K562 (cell line): ENCODE measurements around the gene DGKE. TPM values are rescaled to one million over a fixed set of nuclear protein-coding genes. Genes with fewer than 3 reads are reported as not detected.

Experiments
- ATAC-seq: fragments of 200-7000 bp; cut with Tn5 transposase; 3 replicates; pipeline ENCODE4 v1.9.1; 2020; ENCODE audit warnings: moderate library complexity
- BruUV-seq: library from RNA; stranded (reverse); fragments of 400-500 nt; replicated peaks from 2 replicates; lab custom pipeline; 2021; lab: Mats Ljungman, UMichigan
- CTCF ChIA-PET: fragments of 300-600 bp; formaldehyde crosslinking; extraction: SDS; loops from one replicate; lab custom pipeline; 2021; ENCODE audit warnings: low intra/inter-chr PET ratio; lab: Yijun Ruan, JAX
- POLR2A ChIA-PET: fragments of 300-600, 350-650 bp; sonication (Branson Sonifier 250); formaldehyde crosslinking; extraction: SDS; loops from one replicate; lab custom pipeline; 2021; ENCODE audit warnings: antibody characterized with exemption, inconsistent platforms; lab: Yijun Ruan, JAX
- DNase-seq, 4 experiments: peaks; one replicate each; pipeline versions ENCODE4 v3.0.0 to v3.0.0-alpha.2; 2011 to 2018; ENCODE audit warnings: low spot score in 3 of 4, mixed read lengths in 3 of 4; ENCODE audit errors: extremely low read depth in 1 of 4
- FAIRE-seq: peaks from 2 replicates; lab custom pipeline; 2011; peaks lifted over from hg19 to GRCh38; lab: Jason Lieb, UNC
- H2AFZ ChIP-seq: 2 replicates; pipeline ENCODE4 v1.6.0; 2011; ENCODE audit warnings: low read depth, low read length, control low read depth, inconsistent platforms
- H3K27ac ChIP-seq: fragments of 200-600 bp; 3 replicates; pipeline ENCODE4 v1.8.0; 2011; ENCODE audit warnings: low read depth, mild to moderate bottlenecking, control low read depth, inconsistent platforms, low read length, moderate library complexity, mixed read lengths; ENCODE audit errors: extremely low read depth
- H3K27me3 ChIP-seq, 2 experiments: fragments of 300-600 bp in 1 of 2; 2 replicates in 1 of 2; 3 replicates in 1 of 2; pipeline versions ENCODE4 v1.6.0 to v1.8.0; 2011; ENCODE audit warnings: inconsistent platforms in 2 of 2, low read length in 2 of 2, mild to moderate bottlenecking in 1 of 2, mixed read lengths in 1 of 2, moderate library complexity in 1 of 2; ENCODE audit not compliant: control insufficient read depth in 2 of 2, insufficient read depth in 2 of 2
- H3K36me3 ChIP-seq: fragments of 300-600 bp; 3 replicates; pipeline ENCODE4 v1.8.0; 2011; ENCODE audit warnings: mild to moderate bottlenecking, low read length, inconsistent platforms; ENCODE audit not compliant: control insufficient read depth, insufficient read depth
- H3K4me1 ChIP-seq, 2 experiments: fragments of 200-600 bp in 1 of 2; replicated peaks in 1 of 2; 2 replicates in 1 of 2; 3 replicates in 1 of 2; pipeline versions ENCODE4 v1.5.1 to v1.8.0; 2011; ENCODE audit warnings: inconsistent platforms in 2 of 2, low read length in 2 of 2, mild to moderate bottlenecking in 1 of 2, mixed read lengths in 1 of 2, moderate library complexity in 1 of 2; ENCODE audit not compliant: control insufficient read depth in 2 of 2, insufficient read depth in 2 of 2
- H3K4me2 ChIP-seq: 2 replicates; pipeline ENCODE4 v1.6.1; 2011; ENCODE audit warnings: low read length, control low read depth, inconsistent platforms, mixed read lengths; ENCODE audit not compliant: insufficient read depth
- H3K4me3 ChIP-seq: fragments of 200-600 bp; sonication (generic), shearing (Covaris generic); 2 replicates; pipeline ENCODE4 v1.5.1; 2016; ENCODE audit warnings: control low read depth, inconsistent platforms
- H3K79me2 ChIP-seq: fragments of 200-600 bp; 3 replicates; pipeline ENCODE4 v1.8.0; 2011; ENCODE audit warnings: low read length, inconsistent platforms; ENCODE audit not compliant: control insufficient read depth, insufficient read depth
- H3K9ac ChIP-seq, 2 experiments: 2 replicates each; pipeline versions ENCODE4 v1.6.0 to v1.6.1; 2011; ENCODE audit warnings: low read depth in 2 of 2, low read length in 2 of 2, control low read depth in 1 of 2, inconsistent platforms in 1 of 2, mild to moderate bottlenecking in 1 of 2, mixed read lengths in 1 of 2; ENCODE audit not compliant: insufficient read depth in 1 of 2
- H3K9me1 ChIP-seq: one replicate; pipeline ENCODE4 v1.6.0; 2011; ENCODE audit warnings: inconsistent platforms, mild to moderate bottlenecking, low read length, moderate library complexity; ENCODE audit not compliant: control insufficient read depth, insufficient read depth
- H3K9me3 ChIP-seq: replicated peaks from 2 replicates; pipeline ENCODE4 v1.5.1; 2011; ENCODE audit warnings: low read depth, low read length, inconsistent platforms; ENCODE audit not compliant: control insufficient read depth, insufficient read depth
- H4K20me1 ChIP-seq: replicated peaks from 2 replicates; pipeline ENCODE4 v1.6.1; 2011; ENCODE audit warnings: low read length, inconsistent platforms, mixed read lengths; ENCODE audit not compliant: control insufficient read depth, insufficient read depth
- HDAC1 ChIP-seq, 2 experiments: fragments of 450-650 bp; IDR thresholded peaks; 2 replicates each; pipeline ENCODE4 v1.6.1; 2016 to 2017; ENCODE audit warnings: inconsistent platforms in 1 of 2, mild to moderate bottlenecking in 1 of 2, moderate library complexity in 1 of 2
- KAT2B ChIP-seq: IDR thresholded peaks from one replicate; pipeline ENCODE4 v1.6.1; 2012; ENCODE audit warnings: low read depth, mild to moderate bottlenecking, control low read depth, inconsistent platforms, low read length, moderate library complexity
- MNT ChIP-seq, 2 experiments: fragments of 450-650 bp; conservative IDR thresholded peaks; 2 replicates each; pipeline ENCODE4 v1.6.1; 2017; ENCODE audit warnings: mild to moderate bottlenecking in 2 of 2, moderate library complexity in 2 of 2
- NFE2 ChIP-seq: IDR thresholded peaks from 2 replicates; pipeline ENCODE4 v1.6.1; 2014; ENCODE audit warnings: antibody characterized with exemption, low read depth
- NR4A1 ChIP-seq, 2 experiments: fragments of 250-450 bp in 1 of 2; fragments of 450-650 bp in 1 of 2; sonication (Bioruptor Pico) in 1 of 2; IDR thresholded peaks; 2 replicates each; pipeline versions ENCODE4 v1.4.0 to v1.6.1; 2016 to 2020; ENCODE audit warnings: mild to moderate bottlenecking in 2 of 2, missing compliant biosample characterization in 1 of 2, missing genetic modification characterization in 1 of 2, moderate library complexity in 1 of 2
- PBX2 ChIP-seq, 2 experiments: IDR thresholded peaks in 1 of 2; conservative IDR thresholded peaks in 1 of 2; 2 replicates each; pipeline ENCODE4 v1.6.1; 2016; ENCODE audit warnings: low read depth in 2 of 2, mild to moderate bottlenecking in 1 of 2, missing compliant biosample characterization in 1 of 2, missing genetic modification characterization in 1 of 2, moderate library complexity in 1 of 2
- PKNOX1 ChIP-seq: fragments of 450-650 bp; IDR thresholded peaks from 2 replicates; pipeline ENCODE4 v1.6.1; 2016
- RBFOX2 ChIP-seq: fragments of 200-400 bp; formaldehyde crosslinking; IDR thresholded peaks from 2 replicates; pipeline ENCODE4 v1.6.1; 2017; ENCODE audit warnings: low read depth, mild to moderate bottlenecking, low read length, moderate library complexity
- RCOR1 ChIP-seq, 2 experiments: IDR thresholded peaks; 2 replicates each; pipeline ENCODE4 v1.6.1; 2012; ENCODE audit warnings: low read depth in 2 of 2, low read length in 2 of 2, borderline replicate concordance in 1 of 2, improper control_type of control experiment in 1 of 2
- TAF9B ChIP-seq: fragments of 450-650 bp; IDR thresholded peaks from 2 replicates; pipeline ENCODE4 v1.6.1; 2018; ENCODE audit warnings: mild to moderate bottlenecking; ENCODE audit not compliant: partially characterized antibody
- ZBTB17 ChIP-seq: fragments of 450-650 bp; formaldehyde crosslinking; IDR thresholded peaks from 2 replicates; pipeline ENCODE4 v1.4.0; 2020; ENCODE audit warnings: mild to moderate bottlenecking
- WGBS: fragments of 100-300 bp; shearing (Covaris generic); methylation state at CpG from one replicate; pipeline ENCODE4 v1.1.6; 2016; ENCODE audit warnings: low coverage, mixed read lengths; ENCODE audit not compliant: insufficient coverage; ENCODE audit errors: missing lambda C conversion rate; 5-methylcytosine and 5-hydroxymethylcytosine counted together
- in situ Hi-C: fragments of 300-500 bp; cut with MboI; formaldehyde crosslinking; loops from 4 replicates; pipeline ENCODE4 v1.15.0; 2018; ENCODE audit warnings: inconsistent platforms, mixed read lengths
- intact Hi-C: fragments of 100-400 bp; cut with micrococcal nuclease; formaldehyde crosslinking; loops from 2 replicates; pipeline ENCODE4 v1.14.2; 2022
- polyA plus RNA-seq, 8 experiments: library from polyadenylated mRNA; depleted of rRNA in 4 of 8; stranded (reverse) in 5 of 8; unstranded in 3 of 8; fragments of >200 nt; fragmentation: Nextera tagmentation in 2 of 8; fragmentation: Illumina TruSeq in 1 of 8; extraction: Ambion mirVana in 2 of 8; extraction: Trizol in 1 of 8; gene quantifications; 2 replicates each; pipeline versions ENCODE4 v1.2.1 to v1.2.3, GENCODE V29; 2011 to 2014; ENCODE audit warnings: inconsistent platforms in 1 of 8, missing spikeins in 1 of 8
- total RNA-seq, 7 experiments: library from RNA; depleted of rRNA in 6 of 7; stranded (reverse); fragments of >200 nt in 6 of 7; fragmentation: Illumina TruSeq in 2 of 7; extraction: Trizol in 2 of 7; gene quantifications; 2 replicates each; pipeline versions ENCODE4 v1.2.1 to v1.2.3, GENCODE V29; 2011 to 2021; ENCODE audit warnings: low replicate concordance in 1 of 7

DGKE gene
- total and polyA plus RNA-seq, 9 of the 15 experiments (the other 6 are each of a cell fraction or from before 2014, with no cell fraction given) = 1.3 to 9.9 (median 5.9) TPM

GRCh38 chr17:56908001-56908542 lies 74.1 kb downstream of the DGKE start:
- peaks cover 71% of the 10 kb centered on the region for H3K36me3 ChIP-seq
- no peaks in the 10 kb centered on the region for H3K27me3 ChIP-seq
- 0 out of 2 replicates have a peak, but pooled peaks cover 4% of the 10 kb centered on the region for H4K20me1 ChIP-seq
- 60% methylated on average over 9 of the region's 9 CpGs for WGBS
- CTCF ChIA-PET = no interaction called here
- TF ChIP-seq PBX2 (CRISPR knock-in tag; IDR thresholded peaks at IDR 0.05; ENCODE audit: low read depth) (no peak), PBX2 (tag; conservative IDR thresholded peaks at IDR 0.05; ENCODE audit: low read depth) (0 out of 2 replicates have a peak, but pooled peaks have one; percentile 21), NR4A1 (CRISPR knock-in tag; IDR thresholded peaks at IDR 0.05) (0 out of 2 replicates have a peak, but pooled peaks have one; percentile 58), NR4A1 (tag; IDR thresholded peaks at IDR 0.05) (no peak), HDAC1 (IDR thresholded peaks at IDR 0.05) (0 out of 4 replicates have a peak, but pooled peaks of 1 of the 2 experiments have one; percentile 11), MNT (conservative IDR thresholded peaks at IDR 0.05) (peak in 1 of 2 experiments; percentile 36; a peak in 1 of 4 replicates), RBFOX2 (0 out of 2 replicates have a peak, but pooled peaks have one; percentile 43), RCOR1 (IDR thresholded peaks at IDR 0.05; ENCODE audit: borderline replicate concordance in 1 of 2, low read depth in 2 of 2, low read length in 2 of 2) (no peak), ZBTB17 (CRISPR knock-in tag) (no peak), TAF9B (no peak), NFE2 (peak; percentile 14; the same call in 1 of the 2 replicates), KAT2B (no peak), PKNOX1 (peak; percentile 59)
- TF ChIP-seq, all 486 proteins: peak for 7
- Histone ChIP-seq H3K79me2 (peaks cover 40% of the 10 kb centered on the region), H3K4me3 (no peak overlapping the region), H3K9me1 (peaks cover 4% of the 10 kb centered on the region), H3K9me3 (no peaks in the 10 kb centered on the region), H2AFZ (no peak overlapping the region), H3K4me1 (peaks cover 33 to 37% of the 10 kb centered on the region in 2 experiments), H3K4me2 (no peak overlapping the region), H3K27ac (no peak overlapping the region), H3K9ac (peak overlapping the region in 1 of 2 experiments; percentile 73; a peak in 1 of 4 replicates)
- POLR2A ChIA-PET = interaction anchor here (0.8 to 2.8 kb wide), 3 partner anchors 9 to 18 kb away, joined by 3 to 12 read pairs (median 4); no protein-coding TSS in a partner anchor
- in situ Hi-C loops = no loop called here
- intact Hi-C loops = no loop called here
- BruUV-seq = no TSS peak
- ATAC-seq (no peak), FAIRE-seq (no peak), DNase-seq (peak in 2 of 4 experiments; percentile 29 to 56)
